HG02588 (cell line): ENCODE data around the gene RAB44.

ENCODE experiments used
- ATAC-seq: cut with Tn5 transposase; IDR thresholded peaks from one replicate; pipeline ENCODE4 v1.9.1; 2021; ENCODE audit warnings: mild to moderate bottlenecking, moderate library complexity; ENCODE audit not compliant: unreplicated experiment

The RAB44 gene

DNA sequence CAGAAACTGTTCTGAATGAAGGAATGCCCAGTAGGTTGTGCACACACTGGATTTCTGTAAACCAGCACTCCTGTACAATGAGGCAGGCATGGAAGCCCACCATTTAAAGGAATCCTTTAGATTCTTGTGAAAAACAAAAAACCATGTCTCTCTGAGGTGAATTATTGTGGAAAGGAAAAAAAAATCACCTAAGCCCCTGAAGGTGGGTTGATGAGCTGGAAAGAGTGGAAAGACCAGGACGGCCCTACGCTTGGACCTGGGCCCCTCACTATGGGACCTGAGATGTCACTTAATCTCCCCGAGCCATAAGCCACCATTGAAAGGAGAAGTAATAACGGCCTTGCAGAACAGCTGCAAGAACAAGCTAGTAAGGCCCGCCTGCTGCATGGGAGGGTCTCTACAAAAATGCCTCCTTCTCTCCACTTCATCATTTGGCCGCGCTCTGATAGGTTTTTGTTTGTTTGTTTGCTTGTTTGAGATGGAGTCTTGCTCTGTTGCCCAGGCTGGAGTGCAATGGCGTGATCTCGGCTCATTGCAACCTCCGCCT lies 68.8 kb downstream of the RAB44 start:
- ATAC-seq, result no peak

DNA sequence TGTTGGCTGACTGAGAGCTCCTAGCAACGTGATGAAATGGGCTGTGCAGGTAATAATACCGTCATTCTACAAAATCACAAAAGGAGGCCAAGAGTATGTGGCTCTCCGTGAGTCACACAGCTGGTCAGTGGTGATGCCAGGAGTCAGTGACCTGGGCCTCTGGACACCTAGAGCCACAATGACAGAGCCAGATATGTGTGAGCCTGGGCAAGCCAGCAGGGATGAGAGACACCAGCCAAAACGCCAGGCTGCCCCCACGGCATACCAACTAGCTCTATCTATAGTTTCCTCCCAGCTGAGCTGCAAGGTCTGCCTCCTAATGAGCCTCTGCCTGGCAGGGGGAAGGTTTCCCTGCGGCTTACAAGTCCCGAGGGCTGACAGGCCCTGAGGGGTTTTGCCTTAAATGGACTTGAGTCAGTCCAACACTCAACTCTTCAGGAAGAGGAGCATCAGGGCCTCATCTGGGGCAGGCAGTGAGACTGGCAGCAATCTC lies 71.6 kb downstream of the RAB44 start:
- ATAC-seq, result no peak

DNA sequence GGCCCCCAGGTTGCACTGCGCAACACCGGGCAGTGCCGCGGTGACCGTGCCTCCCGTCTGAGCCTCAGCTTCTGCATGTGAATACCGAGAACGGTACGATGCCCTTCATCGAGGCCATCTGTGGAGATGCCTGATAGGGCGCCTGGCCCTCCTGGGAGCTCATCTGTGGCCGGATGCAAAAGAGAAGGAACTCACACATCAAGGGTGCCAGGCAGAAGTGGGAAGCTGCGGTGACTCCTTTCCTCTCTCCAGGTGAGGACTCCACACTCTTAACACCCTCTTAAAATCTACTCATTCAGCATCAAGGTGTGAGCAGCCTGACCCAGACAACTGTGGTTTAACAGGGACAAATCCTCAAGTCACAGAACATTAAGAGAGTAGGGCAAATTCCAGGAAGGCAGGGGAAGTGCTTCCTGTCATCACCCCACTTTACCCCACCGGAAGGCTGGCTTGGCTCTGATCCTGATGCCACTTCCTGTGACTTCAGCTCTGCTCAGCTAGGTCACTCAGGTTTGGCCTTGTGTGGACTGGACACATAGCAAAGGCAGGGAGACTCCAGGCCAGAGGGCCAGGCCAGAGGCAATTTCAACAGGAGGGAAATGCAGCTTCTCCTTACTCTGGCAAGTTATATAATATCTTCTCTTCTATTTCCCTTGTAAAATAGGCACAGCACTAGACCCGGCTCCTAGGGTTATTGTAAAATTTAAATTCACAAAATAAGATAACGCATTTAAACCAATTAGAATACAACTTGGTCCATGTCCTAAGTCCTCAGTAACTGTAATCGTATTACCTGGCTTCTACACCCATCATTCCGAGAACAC lies 72.3 kb downstream of the RAB44 start:
- no peak for ATAC-seq

DNA sequence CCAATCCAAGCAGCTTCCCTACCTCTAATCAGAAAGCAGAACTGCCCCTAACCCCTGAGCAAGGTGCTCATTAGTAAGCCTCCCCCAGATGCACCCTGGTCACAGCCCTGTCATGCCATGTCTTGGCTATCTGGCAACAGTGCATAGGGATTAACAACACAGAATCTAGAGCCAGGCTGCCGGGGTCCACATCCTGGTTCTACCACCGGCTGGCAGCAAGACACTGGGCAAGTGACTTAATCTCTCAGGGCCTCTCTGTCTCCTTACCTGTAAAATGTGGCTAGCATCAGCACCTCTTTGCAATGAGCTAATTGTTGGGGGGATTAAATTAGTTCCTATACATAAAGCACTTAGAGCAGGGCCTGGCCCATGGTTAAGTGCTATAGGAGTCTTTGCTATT lies 73.5 kb downstream of the RAB44 start:
- no peak for ATAC-seq

DNA sequence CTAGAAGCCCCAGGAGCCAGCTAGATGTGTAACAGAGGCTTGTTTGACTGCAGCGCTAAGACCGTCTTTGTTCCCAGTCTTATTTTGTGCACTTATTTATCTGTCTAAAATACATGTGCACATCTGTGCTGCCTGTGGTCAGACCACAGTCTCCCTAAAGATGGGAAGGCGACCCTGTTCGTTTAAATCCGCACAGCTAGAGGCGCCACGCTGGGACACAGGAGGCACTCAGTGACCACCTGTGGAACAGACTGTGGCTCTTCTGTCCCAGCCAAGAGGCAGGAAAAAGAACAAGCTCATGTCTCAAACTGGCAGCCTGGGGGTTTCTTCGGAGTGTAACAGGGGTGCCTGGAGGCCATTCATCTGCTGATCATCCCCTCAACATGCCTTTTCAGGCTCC lies 74.8 kb downstream of the RAB44 start:
- no peak for ATAC-seq

DNA sequence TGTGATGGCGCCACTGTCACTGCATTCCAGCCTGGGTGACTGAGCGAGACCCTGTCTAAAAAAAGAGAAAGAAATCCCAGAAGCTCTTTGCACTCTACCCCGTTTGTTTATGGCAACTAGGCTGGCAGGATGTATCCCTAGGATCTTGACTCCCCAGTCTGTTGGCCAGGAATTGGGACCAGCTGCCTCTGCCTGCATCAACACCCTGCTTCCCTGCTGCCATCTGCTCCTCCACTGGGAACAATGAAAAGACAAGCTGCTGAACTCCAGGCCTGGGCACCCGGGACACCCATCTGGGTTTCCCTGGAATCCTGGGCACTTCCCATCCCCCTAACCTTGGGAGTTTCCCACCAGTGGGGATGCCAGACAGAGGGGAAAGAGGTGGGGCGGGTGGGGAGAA lies 76.7 kb downstream of the RAB44 start:
- no peak for ATAC-seq

DNA sequence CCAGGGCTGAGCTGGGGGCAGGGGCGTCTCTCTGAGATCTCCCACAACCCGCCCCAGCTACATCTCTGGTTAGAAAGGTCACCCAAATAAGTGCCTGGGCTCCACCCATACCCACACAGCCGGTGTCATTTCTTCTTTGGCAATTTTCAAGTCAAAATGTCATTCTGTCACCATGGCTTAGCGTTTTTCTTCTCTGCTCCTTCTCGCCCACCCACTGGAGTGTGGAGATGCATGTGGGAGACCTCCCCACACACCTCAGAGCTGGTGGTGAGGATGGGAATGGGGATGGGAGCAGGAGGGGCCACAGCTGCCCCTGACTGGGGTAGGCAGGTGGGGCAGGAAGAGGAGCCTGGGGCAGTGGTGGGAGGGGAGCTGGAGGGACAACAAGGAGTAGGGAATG lies 78.5 kb downstream of the RAB44 start:
- no peak for ATAC-seq

DNA sequence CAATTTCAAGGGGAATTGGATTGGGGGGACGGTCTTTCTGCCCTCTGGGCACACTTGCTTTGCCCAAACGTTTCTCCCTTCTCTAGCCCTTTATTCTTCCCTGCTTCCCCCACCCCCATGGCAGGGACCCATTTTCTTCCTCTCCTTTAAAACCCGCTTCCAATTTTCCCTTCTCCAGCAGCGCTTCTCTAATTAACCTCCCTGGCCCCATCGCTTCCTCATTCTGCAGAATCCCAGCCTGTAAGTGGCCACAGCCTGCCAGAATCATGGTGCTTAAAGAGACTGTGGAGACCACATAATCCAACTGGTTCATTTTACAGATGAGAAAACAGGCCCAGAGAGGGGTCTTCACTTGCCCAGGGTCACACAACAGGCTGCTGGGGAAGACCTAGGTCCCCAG lies 80.2 kb downstream of the RAB44 start:
- no peak for ATAC-seq

DNA sequence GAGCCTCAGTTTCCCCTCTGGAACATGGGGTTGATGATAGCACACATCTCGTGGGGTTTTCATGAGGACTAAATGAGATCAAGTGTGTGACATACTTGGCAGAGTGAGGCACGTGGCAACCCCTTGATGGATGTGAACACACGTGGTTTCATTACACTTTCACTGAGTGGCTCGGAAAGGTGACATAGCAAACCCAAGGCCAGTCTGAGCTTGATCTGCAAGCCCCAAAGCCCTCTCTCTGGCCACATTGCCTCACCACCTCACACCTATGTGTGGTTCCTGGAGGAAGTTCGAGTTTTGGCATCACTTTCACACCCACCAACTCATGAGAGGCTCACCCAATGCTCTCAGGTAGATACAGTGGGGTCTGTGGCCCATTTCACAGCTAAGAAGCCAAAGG lies 81.6 kb downstream of the RAB44 start:
- ATAC-seq, result no peak

DNA sequence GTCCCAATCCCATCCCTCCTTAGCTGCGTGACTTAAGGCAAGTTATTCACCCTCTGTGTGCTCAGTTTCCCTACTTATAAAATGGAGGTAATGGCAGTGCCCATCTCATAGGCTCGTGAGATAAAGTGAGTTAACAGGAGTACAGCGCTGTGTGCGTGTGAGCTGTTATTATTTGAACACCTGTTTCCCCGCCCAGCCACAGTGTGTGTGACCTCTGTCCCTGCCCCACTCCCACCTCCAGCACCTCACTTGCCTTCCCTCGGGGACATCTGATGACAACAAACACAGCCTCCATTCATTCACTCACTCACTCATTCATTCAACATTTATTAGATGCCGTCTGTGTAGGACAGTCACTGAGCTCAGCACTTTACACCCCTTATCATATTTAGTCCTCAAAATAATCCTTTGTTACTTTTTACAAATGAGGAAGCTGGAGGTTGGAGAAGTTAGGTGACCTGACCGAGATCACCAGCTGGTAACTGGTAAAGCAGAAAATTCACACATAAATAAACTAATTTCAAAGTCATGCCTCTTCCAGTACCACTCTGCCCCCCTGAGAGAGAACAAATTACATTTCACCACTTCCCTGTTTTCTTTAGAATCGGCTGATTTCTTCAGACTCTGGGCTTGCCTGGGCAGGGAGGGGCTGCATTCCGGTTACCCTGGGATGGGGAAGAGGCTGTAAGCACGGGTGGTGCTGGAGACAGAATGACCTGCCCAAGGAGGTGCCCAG lies 83.0 kb downstream of the RAB44 start:
- ATAC-seq, result no peak

DNA sequence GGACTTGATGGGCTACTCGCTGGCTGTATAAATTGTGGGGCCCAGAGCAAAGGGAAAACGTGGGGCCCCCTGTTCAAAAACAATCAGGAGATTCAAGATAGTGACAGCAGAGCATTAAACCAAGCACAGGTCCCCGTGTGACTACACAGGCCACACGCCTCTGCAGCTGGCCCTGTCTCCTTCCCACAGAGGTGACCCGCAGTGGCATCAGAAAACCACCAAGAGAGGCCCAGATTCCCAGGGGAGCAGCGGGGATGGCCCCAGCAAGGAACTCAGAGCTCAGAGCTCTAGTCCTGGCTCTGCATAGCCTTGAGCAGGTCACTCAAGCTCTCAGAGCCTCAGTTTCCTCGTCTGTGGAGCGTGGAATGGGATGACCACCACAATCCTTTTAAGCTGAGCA lies 84.0 kb downstream of the RAB44 start:
- ATAC-seq, result no peak
